Endodermal cell (in vitro differentiated cells): ENCODE data around the gene BHLHE40. TPM values are rescaled to one million over a fixed set of nuclear protein-coding genes. Genes with fewer than 3 reads are reported as not detected.

Experiments used
- DNase-seq: peaks from one replicate; pipeline ENCODE4 v3.0.0-alpha.2; 2017
- H3K27ac ChIP-seq: 2 replicates; pipeline ENCODE4 v1.5.1; 2013; ENCODE audit warnings: mild to moderate bottlenecking, low read depth, low read length, moderate library complexity
- H3K27me3 ChIP-seq: 2 replicates; pipeline ENCODE4 v1.6.1; 2013; ENCODE audit warnings: mild to moderate bottlenecking, low read length, moderate library complexity; ENCODE audit not compliant: insufficient read depth, control insufficient read depth, poor library complexity, severe bottlenecking
- H3K36me3 ChIP-seq: 2 replicates; pipeline ENCODE4 v1.7.0; 2013; ENCODE audit warnings: mild to moderate bottlenecking, low read length, moderate library complexity; ENCODE audit not compliant: control insufficient read depth, insufficient read depth
- H3K4me1 ChIP-seq: one replicate; pipeline ENCODE4 v1.7.0; 2013; ENCODE audit warnings: low read length; ENCODE audit not compliant: control insufficient read depth, insufficient read depth
- H3K4me3 ChIP-seq: 2 replicates; pipeline ENCODE4 v1.5.1; 2013; ENCODE audit warnings: mild to moderate bottlenecking, low read length, moderate library complexity
- H3K9ac ChIP-seq: 2 replicates; pipeline ENCODE4 v1.6.1; 2013; ENCODE audit warnings: mild to moderate bottlenecking, low read length, moderate library complexity; ENCODE audit not compliant: poor library complexity, severe bottlenecking; ENCODE audit errors: extremely low read depth
- H3K9me3 ChIP-seq: 2 replicates; pipeline ENCODE4 v1.6.1; 2013; ENCODE audit warnings: mild to moderate bottlenecking, low read length, moderate library complexity; ENCODE audit not compliant: control insufficient read depth
- H3K27ac Mint-ChIP-seq: 2 replicates; pipeline ENCODE4 v1.8.0; 2020; ENCODE audit warnings: mixed read lengths
- H3K27me3 Mint-ChIP-seq: 2 replicates; pipeline ENCODE4 v1.8.0; 2021; ENCODE audit warnings: mild to moderate bottlenecking, mixed read lengths; ENCODE audit not compliant: insufficient read depth
- H3K36me3 Mint-ChIP-seq: 2 replicates; pipeline ENCODE4 v1.8.0; 2020; ENCODE audit warnings: low read depth, mixed read lengths
- H3K4me1 Mint-ChIP-seq: 2 replicates; pipeline ENCODE4 v1.8.0; 2020; ENCODE audit warnings: mixed read lengths
- H3K4me3 Mint-ChIP-seq: 2 replicates; pipeline ENCODE4 v1.8.0; 2020; ENCODE audit warnings: mild to moderate bottlenecking, moderate library complexity, mixed read lengths
- H3K9me3 Mint-ChIP-seq: 2 replicates; pipeline ENCODE4 v1.8.0; 2020; ENCODE audit warnings: mild to moderate bottlenecking, mixed read lengths
- CTCF ChIP-seq: fragments of 200-600 bp; sonication (generic); conservative IDR thresholded peaks from 2 replicates; pipeline ENCODE4 v1.5.0; 2021; ENCODE audit warnings: antibody characterized with exemption, mild to moderate bottlenecking
- WGBS, 2 experiments: methylation state at CpG; one replicate each; pipeline versions ENCODE4 v1.1.5 to v1.1.7; 2013; ENCODE audit warnings: missing lambda C conversion rate in 2 of 2, mixed read lengths in 1 of 2; ENCODE audit not compliant: insufficient coverage in 1 of 2, insufficient read length in 1 of 2; 5-methylcytosine and 5-hydroxymethylcytosine counted together
- total RNA-seq, 2 donors: library from RNA; stranded (reverse); fragmentation: NEBNext Ultra II Directional in 1 of 2; extraction: Animal tissue kit (Norgen Biotek cat#: 25700) in 1 of 2; gene quantifications; 2 replicates in 1 of 2; 3 replicates in 1 of 2; pipeline ENCODE4 v1.2.1, GENCODE V29; 2021

The BHLHE40 gene
- total RNA-seq, 2 donors from 2014 or later = 2.6 to 2.9 TPM

- Histone ChIP-seq H3K4me1 (no peaks in the 10 kb centered on the region), H3K9me3 (no peaks in the 10 kb centered on the region), H3K27ac (no peak overlapping the region), H3K27me3 (no peaks in the 10 kb centered on the region), H3K4me3 (no peak overlapping the region), H3K9ac (no peak overlapping the region), H3K36me3 (no peaks in the 10 kb centered on the region)
- Mint-ChIP-seq H3K27ac (no peak overlapping the region), H3K27me3 (no peaks in the 10 kb centered on the region), H3K4me1 (peaks cover 2% of the 10 kb centered on the region), H3K4me3 (no peak overlapping the region), H3K9me3 (no peaks in the 10 kb centered on the region), H3K36me3 (no peaks in the 10 kb centered on the region)
- no peak for TF ChIP-seq CTCF
- WGBS, 2 experiments = 89 to 95% methylated on average over 5 to 8 of the region's 8 CpGs
- DNase-seq = no peak
These were observed 28.3 kb upstream of the BHLHE40 start for GRCh38 chr3:4950948-4951347.

- H3K9me3 Mint-ChIP-seq = no peaks in the 10 kb centered on the region
- H3K27ac ChIP-seq = no peak overlapping the region
- H3K9ac ChIP-seq = no peak overlapping the region
- peaks cover 11% of the 10 kb centered on the region for H3K4me1 Mint-ChIP-seq
- H3K4me1 ChIP-seq = no peaks in the 10 kb centered on the region
- no peak overlapping the region for H3K4me3 Mint-ChIP-seq
- TF ChIP-seq CTCF = no peak
- no peaks in the 10 kb centered on the region for H3K36me3 Mint-ChIP-seq
- no peak for DNase-seq
- no peaks in the 10 kb centered on the region for H3K9me3 ChIP-seq
- no peaks in the 10 kb centered on the region for H3K27me3 Mint-ChIP-seq
- no peaks in the 10 kb centered on the region for H3K27me3 ChIP-seq
- no peak overlapping the region for H3K4me3 ChIP-seq
- WGBS, 2 experiments = 59 to 85% methylated on average over 2 of the region's 2 CpGs
- H3K36me3 ChIP-seq = no peaks in the 10 kb centered on the region
- H3K27ac Mint-ChIP-seq = no peak overlapping the region
These were observed 26.1 kb upstream of the BHLHE40 start for GRCh38 chr3:4953119-4953518.

- no peaks in the 10 kb centered on the region for H3K27me3 Mint-ChIP-seq
- TF ChIP-seq CTCF = no peak
- no peaks in the 10 kb centered on the region for H3K4me1 ChIP-seq
- H3K9me3 Mint-ChIP-seq = peaks cover 6% of the 10 kb centered on the region
- H3K27ac Mint-ChIP-seq = no peak overlapping the region
- no peak overlapping the region for H3K4me3 ChIP-seq
- no peaks in the 10 kb centered on the region for H3K36me3 ChIP-seq
- no peak overlapping the region for H3K27ac ChIP-seq
- peaks cover 6% of the 10 kb centered on the region for H3K9me3 ChIP-seq
- WGBS, 2 experiments = 90 to 94% methylated on average over 3 to 6 of the region's 6 CpGs
- no peak for DNase-seq
- H3K4me3 Mint-ChIP-seq = no peak overlapping the region
- H3K27me3 ChIP-seq = no peaks in the 10 kb centered on the region
- peaks cover 13% of the 10 kb centered on the region for H3K4me1 Mint-ChIP-seq
- no peaks in the 10 kb centered on the region for H3K36me3 Mint-ChIP-seq
- H3K9ac ChIP-seq = no peak overlapping the region
These were observed 24.8 kb upstream of the BHLHE40 start for GRCh38 chr3:4954256-4955000.
